Measurements from ENCODE around the gene PRR33. TPM values are rescaled to one million over a fixed set of nuclear protein-coding genes. Genes with fewer than 3 reads are reported as not detected.

PRR33 gene
- total and polyA plus RNA-seq, 4 donors, result not detected

DNA sequence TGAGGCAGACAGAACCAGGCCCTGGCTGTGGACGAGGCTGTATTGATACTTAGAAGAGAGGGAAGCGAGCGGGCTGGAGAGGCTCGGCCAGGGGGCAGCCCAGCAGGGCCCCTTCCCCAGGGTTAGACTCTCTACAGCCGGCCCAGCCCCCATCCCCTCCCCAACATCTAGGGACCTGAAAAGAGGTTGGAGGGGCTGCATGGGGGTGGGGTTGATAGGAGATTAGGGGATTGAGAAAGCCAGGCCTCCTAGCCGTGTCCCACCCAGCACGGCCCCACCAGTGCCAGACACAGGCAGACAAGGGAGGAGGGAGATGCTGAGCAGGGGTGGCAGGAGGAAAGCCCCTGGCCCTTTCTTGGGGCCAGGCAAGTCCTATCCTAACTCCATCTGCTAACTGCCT lies 33.1 kb downstream of the PRR33 start:
- Histone ChIP-seq H3K4me1 (ENCODE audit: control insufficient read depth in 4 of 4, insufficient read depth in 4 of 4, low read length in 3 of 4) (peaks cover 0 to 5% (median 3%) of the 10 kb centered on the region in 4 donors), H3K27me3 (ENCODE audit: control insufficient read depth in 4 of 4, insufficient read depth in 4 of 4, low read length in 3 of 4) (no peaks in the 10 kb centered on the region), H3K27ac (ENCODE audit: low read depth in 1 of 2, low read length in 2 of 2) (no peak overlapping the region), H3K4me3 (ENCODE audit: low read depth in 1 of 3, low read length in 3 of 3) (no peak overlapping the region), H3K9me3 (ENCODE audit: control insufficient read depth in 4 of 4, low read length in 3 of 4) (no peaks in the 10 kb centered on the region), H3K36me3 (ENCODE audit: control insufficient read depth in 4 of 4, insufficient read depth in 3 of 4, low read depth in 1 of 4, low read length in 3 of 4) (no peaks in the 10 kb centered on the region), H3K9ac (ENCODE audit: low read depth in 1 of 2, low read length in 2 of 2) (no peak overlapping the region)
- WGBS, result 89% methylated on average over 7 of the region's 7 CpGs
- DNase-seq (ENCODE audit: low spot score), result no peak
- TF ChIP-seq, protein P1, sequence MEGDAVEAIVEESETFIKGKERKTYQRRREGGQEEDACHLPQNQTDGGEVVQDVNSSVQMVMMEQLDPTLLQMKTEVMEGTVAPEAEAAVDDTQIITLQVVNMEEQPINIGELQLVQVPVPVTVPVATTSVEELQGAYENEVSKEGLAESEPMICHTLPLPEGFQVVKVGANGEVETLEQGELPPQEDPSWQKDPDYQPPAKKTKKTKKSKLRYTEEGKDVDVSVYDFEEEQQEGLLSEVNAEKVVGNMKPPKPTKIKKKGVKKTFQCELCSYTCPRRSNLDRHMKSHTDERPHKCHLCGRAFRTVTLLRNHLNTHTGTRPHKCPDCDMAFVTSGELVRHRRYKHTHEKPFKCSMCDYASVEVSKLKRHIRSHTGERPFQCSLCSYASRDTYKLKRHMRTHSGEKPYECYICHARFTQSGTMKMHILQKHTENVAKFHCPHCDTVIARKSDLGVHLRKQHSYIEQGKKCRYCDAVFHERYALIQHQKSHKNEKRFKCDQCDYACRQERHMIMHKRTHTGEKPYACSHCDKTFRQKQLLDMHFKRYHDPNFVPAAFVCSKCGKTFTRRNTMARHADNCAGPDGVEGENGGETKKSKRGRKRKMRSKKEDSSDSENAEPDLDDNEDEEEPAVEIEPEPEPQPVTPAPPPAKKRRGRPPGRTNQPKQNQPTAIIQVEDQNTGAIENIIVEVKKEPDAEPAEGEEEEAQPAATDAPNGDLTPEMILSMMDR (IDR thresholded peaks at IDR 0.05; ENCODE audit: low read depth, low read length, missing input control), result no peak
- TF ChIP-seq NR2F2 (IDR thresholded peaks at IDR 0.05) (no peak), GABPA (IDR thresholded peaks at IDR 0.05 in 1 of 2, conservative IDR thresholded peaks at IDR 0.05 in 1 of 2) (no peak), JUND (IDR thresholded peaks at IDR 0.05) (no peak), YY1 (IDR thresholded peaks at IDR 0.05) (no peak), TAF1 (conservative IDR thresholded peaks at IDR 0.05) (no peak), SP1 (IDR thresholded peaks at IDR 0.05) (no peak), FOXA2 (IDR thresholded peaks at IDR 0.05) (no peak), FOXA1 (IDR thresholded peaks at IDR 0.05) (no peak), HNF4G (IDR thresholded peaks at IDR 0.05) (no peak), RXRA (IDR thresholded peaks at IDR 0.05) (no peak), HNF4A (conservative IDR thresholded peaks at IDR 0.05) (no peak), EGR1 (IDR thresholded peaks at IDR 0.05; ENCODE audit: low read depth in 2 of 2) (no peak), RAD21 (IDR thresholded peaks at IDR 0.05) (no peak)
- TF ChIP-seq, protein P2, sequence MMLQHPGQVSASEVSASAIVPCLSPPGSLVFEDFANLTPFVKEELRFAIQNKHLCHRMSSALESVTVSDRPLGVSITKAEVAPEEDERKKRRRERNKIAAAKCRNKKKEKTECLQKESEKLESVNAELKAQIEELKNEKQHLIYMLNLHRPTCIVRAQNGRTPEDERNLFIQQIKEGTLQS (IDR thresholded peaks at IDR 0.05), result no peak
- TF ChIP-seq, protein P3, sequence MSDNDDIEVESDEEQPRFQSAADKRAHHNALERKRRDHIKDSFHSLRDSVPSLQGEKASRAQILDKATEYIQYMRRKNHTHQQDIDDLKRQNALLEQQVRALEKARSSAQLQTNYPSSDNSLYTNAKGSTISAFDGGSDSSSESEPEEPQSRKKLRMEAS (IDR thresholded peaks at IDR 0.05), result no peak
- TF ChIP-seq, protein P4, sequence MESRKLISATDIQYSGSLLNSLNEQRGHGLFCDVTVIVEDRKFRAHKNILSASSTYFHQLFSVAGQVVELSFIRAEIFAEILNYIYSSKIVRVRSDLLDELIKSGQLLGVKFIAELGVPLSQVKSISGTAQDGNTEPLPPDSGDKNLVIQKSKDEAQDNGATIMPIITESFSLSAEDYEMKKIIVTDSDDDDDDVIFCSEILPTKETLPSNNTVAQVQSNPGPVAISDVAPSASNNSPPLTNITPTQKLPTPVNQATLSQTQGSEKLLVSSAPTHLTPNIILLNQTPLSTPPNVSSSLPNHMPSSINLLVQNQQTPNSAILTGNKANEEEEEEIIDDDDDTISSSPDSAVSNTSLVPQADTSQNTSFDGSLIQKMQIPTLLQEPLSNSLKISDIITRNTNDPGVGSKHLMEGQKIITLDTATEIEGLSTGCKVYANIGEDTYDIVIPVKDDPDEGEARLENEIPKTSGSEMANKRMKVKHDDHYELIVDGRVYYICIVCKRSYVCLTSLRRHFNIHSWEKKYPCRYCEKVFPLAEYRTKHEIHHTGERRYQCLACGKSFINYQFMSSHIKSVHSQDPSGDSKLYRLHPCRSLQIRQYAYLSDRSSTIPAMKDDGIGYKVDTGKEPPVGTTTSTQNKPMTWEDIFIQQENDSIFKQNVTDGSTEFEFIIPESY (IDR thresholded peaks at IDR 0.05), result no peak
- TF ChIP-seq, protein P5, sequence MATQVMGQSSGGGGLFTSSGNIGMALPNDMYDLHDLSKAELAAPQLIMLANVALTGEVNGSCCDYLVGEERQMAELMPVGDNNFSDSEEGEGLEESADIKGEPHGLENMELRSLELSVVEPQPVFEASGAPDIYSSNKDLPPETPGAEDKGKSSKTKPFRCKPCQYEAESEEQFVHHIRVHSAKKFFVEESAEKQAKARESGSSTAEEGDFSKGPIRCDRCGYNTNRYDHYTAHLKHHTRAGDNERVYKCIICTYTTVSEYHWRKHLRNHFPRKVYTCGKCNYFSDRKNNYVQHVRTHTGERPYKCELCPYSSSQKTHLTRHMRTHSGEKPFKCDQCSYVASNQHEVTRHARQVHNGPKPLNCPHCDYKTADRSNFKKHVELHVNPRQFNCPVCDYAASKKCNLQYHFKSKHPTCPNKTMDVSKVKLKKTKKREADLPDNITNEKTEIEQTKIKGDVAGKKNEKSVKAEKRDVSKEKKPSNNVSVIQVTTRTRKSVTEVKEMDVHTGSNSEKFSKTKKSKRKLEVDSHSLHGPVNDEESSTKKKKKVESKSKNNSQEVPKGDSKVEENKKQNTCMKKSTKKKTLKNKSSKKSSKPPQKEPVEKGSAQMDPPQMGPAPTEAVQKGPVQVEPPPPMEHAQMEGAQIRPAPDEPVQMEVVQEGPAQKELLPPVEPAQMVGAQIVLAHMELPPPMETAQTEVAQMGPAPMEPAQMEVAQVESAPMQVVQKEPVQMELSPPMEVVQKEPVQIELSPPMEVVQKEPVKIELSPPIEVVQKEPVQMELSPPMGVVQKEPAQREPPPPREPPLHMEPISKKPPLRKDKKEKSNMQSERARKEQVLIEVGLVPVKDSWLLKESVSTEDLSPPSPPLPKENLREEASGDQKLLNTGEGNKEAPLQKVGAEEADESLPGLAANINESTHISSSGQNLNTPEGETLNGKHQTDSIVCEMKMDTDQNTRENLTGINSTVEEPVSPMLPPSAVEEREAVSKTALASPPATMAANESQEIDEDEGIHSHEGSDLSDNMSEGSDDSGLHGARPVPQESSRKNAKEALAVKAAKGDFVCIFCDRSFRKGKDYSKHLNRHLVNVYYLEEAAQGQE (IDR thresholded peaks at IDR 0.05), result no peak
